T-helper 9 cell (primary cell): ENCODE results near the gene C22orf23.
"Not testable (repeated sequence)": the region's sequence is repeated elsewhere in the genome, so short reads cannot be mapped to it uniquely, and the experiment has no call there.

Source experiments
- DNase-seq: peaks from one replicate; pipeline ENCODE4 v3.0.0-alpha.2; 2020

Gene C22orf23

DNA sequence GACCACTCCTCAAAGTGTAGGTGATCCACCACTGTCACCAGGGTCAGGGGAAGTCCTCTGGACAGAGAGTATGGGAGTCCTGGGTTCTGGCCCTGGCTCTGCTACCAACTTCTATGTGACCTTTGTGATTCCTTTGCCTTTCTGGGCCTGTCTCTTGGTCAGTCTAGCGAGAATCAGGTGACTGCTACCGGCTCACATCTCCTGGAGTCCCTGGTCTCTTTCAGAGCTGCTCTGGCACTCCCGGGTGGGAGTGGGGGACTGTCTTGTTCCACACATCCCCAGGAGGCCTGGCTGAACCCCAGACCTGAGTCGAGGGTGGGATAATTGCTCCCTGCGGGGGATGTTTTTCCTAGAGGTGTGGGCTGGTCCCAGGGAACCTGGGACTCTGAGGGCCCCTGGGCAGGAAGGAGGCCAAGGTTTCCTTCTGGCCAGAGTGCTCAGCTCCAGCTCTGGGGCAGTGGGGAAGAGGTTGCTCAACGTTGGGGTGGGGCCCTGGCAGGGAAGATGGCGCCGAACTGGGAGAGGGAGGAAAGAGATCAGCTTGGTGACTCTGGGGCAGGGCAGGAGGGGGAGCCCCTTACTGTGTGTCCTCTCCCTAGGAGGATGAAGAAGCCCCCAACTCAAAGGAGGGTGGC lies 28.9 kb upstream of the C22orf23 start:
- no peak for DNase-seq

DNA sequence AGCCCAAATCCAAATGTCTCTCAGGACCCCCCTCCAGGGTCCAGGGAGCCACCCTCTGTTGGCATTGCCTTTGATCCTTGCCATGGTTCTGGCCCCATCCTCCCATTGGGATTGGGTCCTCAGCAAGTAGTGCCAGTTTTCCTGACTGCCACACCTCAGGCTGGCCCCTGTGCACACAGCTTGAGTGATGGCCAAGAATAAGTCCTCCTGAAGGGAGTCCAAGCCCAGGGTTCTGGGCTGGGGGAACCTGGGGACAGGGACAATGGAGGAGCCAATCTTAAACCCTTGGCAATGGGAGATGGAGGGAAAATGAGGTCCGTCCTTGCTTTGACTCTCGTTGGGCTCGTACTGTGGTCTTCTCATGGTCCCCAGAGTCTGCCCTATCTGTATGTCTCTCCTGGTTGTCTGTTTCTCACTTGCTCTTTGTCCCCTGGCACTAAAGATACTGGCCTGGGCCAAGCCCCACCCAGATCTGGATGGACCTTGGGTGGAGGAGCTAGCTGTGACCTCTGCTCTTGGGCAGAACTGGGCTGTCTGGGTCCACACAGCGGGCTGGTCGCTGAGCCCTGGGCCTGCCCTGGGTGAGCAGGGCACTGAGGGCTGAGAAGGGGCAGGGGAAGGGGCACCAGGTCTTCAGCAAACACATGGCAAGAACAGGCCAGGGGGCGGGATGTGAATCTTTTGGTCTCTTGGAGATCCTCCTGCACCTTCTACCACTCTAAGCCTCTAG lies 28.0 kb upstream of the C22orf23 start:
- no peak for DNase-seq

DNA sequence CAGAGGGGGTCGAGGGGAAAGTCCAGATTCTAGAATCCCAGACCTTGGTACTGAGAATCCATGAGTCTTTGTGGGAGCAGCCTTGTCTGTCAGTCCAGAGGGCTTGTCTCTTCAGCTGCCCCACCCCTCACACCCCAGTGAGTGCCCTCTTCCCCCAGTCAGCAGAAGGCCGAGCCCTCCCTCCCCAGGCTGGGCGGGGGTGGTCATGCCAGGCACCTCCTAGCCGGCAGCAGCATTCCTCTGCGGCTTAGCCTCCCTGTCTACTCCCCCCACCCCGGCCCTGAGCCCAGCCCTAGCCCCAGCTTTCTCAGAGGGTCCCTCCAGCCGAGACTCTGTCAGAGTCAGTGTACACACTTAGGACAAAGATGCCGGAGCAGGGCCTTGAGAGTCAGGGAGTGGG lies 26.4 kb upstream of the C22orf23 start:
- no peak for DNase-seq

DNA sequence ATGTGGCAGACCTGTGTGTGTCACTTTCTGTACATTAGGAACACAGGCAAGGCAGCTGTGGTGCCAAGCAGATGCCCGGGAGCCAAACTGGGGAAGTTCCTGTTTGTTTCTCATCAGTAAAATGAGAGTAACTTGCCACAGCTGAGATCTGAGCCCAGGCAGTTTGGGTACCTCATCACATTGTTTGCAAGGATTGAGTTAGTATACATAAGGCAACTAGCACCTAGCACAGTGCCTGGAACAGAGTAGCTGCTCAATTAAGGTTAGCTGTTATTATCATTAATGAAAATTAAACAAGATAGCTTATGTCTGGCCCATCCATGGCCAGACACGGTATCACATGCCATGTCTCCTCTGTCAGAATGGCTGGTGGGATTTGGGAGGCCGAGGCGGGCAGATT lies 23.1 kb upstream of the C22orf23 start:
- DNase-seq = no peak

DNA sequence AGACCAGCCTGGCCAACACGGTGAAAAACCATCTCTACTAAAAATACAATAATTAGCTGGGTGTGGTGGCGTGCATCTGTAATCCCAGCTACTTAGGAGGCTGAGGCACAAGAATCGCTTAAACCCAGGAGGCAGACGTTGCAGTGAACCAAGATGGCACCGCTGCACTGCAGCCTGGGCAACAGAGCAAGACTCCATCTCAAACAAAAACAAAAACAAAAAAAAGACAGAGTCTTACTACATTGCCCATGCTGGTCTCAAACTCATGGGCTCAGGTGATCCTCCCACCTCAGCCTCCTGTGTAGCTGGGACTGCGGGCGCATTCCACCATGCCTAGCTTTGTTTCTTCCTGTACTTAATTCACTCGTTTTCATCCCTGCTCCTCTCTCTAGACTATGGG lies 22.6 kb upstream of the C22orf23 start:
- DNase-seq = not testable (repeated sequence)

DNA sequence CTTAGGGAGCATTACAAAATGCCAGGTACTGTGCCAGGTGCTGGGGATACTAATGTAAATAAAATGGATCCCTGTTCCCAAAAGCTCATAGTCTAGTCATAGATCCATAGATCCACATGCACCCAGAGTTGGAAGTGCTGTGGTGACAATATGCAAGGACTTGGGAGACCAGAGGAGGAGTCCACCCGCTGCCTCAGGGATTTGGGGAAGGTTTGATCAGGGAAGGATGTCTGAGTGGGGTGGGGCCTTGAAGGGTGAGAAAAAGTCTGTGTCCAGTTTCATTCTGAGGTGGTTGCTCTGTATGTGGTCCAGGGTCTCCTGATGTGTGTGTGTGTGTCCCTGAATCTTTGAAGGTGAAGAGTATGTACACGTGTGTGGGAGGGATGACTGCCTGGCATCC lies 21.8 kb upstream of the C22orf23 start:
- no peak for DNase-seq

DNA sequence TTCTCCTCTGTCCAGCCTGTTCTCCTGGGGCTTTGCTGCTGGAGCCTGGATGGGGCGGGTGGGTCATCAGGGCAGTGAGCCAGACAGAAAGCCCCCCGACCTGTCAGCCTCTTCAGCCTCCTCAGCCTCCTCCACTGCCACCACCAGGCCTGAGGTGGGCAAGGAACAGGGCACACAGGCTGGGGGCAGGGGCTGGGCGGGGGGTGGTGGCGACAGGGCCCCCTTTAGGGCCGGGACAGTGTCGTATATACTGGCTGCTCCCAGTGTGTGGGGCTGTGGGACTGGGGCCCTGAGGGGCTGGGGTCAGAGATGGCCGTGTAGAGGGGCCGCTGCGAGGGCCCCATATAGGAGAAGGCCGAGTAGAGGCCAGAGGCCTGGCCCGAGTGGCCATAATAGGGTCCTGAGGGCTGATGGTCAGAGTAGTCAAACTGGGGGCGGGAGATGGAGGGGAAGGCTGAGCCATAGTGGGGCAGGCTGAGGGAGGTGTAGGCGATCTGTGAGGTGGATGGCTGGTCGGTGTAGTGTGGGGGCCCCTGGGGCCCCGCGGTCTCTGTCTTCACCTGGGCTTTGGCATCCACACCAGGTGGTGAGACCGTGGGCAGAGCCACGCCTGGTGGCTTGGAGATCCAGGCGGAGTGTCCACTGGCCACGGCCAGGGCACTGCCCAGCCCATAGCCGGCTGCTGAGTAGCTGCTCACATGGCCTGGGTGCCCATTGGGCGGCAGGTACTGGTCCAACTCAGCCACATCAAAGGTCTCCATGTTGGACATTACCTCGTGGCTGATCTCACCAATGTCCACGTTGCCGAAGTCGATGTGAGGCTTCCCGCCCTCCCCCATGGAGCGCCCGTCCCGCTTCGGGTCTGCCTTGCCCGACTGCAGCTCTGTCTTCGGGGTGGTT lies 20.1 kb upstream of the C22orf23 start:
- no peak for DNase-seq

DNA sequence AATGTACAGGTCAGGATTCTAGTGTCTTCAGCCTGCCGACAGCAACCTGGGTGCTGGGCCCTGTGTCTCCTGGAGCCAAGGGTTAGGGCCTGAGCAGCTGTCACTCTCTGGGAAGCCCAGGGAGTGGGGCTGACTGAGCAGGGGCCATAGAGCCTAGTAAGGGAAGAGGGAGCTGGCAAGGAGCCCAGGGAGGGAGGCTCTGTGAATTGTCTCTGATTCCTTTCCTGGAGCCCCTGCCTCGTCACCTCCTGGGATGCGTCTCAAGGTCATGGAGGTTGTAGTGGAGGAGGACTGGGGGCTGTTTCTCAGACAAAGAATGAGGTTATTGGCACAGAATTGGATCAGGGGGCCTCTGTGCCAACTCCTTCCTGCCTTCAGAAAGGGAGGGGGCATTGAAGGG lies 19.1 kb upstream of the C22orf23 start:
- DNase-seq = no peak

DNA sequence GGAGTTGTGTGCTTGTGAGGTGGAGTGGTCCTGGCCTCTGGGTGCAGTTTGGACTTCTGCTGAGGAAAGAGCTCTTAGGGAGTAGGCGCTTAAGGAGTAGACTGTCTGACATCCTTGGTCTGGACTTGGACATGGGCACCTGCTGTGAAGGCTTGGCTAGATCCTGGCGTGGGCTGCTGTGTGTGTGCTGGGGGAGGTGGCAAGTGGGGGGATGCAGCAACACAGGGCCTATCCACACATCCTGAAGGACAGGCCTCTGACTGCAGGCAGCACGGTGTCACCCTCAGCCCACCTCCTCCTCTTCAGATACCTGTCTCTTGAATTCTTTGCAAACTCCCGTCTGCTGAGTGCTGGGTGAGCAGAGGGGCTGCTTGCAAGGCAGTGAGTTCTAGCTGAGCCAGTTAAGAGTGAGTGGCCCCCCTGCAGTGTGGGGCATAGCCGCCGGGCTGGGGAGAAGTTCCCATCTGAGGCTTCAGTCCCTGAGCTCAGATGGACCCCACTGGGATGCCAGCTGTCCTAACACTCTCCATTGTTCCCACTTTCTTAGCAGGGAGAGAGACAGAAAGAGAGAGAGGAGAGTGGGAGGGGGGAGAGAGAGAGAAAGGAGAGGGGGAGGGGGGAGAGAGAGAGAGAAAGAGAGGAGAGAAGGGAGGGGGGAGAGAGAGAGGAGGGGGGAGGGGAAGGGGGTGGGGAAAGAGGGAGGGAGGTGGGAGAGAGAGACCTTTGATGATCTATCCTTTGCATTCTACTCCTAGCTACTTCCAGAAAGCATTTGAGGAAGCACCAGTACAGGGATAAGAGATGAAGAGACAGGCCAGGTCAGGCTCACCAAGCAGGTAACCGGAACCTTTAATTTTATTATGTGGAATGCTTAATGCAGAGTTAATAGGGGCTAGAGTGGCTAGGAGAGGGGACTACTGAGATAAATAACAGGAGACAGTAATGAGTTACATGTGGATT lies 18.4 kb upstream of the C22orf23 start:
- DNase-seq = no peak

DNA sequence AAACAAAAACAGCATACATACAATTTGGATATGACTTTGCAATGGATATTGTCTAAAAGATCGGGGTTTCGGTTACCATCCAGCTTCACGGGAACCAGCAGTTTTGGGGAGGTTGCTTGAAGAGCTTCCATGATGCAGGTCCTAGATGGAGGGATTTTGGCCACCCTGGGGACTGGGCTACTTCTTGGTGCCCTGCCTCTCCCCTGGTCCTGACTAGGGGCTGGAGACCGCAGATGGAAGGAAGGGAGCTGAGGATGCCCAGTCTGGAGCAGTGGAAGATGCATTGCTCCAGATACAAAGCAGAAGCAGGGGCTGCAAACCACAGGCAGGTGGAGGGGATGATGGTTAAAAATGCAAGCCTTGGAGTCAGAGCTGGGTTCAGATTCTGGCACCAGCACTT lies 17.5 kb upstream of the C22orf23 start:
- no peak for DNase-seq

DNA sequence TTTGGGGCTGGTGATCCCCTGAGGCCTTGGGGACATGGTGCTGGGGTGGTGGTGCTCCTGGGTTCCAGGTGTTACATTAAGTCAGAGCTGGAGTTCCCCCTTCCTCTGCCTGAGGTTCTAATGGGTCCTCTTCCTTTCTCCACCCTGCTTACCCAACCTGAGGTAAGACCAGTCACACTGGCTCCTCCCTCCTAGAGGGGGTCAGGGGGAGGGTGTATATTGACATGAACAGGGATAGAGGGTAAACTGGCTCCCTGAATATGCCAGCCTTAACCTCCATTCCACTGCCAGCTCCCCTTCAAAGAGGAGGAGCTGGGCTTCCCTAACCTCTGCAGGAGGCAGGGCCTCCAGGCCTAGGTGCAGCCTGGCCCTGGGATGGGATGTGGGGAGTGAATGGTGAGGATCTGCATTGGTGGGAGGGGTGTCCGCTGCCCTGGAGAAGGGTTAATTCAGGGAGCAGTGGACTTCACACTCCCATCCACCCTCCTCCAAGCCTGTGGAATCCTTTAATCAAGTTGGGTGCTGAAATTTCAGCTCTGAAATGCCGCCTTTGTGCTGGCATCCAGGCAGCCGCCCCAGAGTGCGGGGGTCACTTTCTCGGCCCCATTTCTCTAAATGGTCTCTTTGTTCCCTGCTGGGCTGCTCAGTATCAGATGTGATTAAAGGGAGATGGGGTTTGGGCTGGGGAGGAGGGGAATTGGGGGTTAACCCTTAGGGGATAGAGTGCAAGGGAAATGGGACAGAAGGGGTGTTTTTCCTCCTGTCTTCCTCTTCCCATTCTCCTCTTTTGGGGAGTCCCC lies 15.3 kb upstream of the C22orf23 start:
- DNase-seq = no peak

DNA sequence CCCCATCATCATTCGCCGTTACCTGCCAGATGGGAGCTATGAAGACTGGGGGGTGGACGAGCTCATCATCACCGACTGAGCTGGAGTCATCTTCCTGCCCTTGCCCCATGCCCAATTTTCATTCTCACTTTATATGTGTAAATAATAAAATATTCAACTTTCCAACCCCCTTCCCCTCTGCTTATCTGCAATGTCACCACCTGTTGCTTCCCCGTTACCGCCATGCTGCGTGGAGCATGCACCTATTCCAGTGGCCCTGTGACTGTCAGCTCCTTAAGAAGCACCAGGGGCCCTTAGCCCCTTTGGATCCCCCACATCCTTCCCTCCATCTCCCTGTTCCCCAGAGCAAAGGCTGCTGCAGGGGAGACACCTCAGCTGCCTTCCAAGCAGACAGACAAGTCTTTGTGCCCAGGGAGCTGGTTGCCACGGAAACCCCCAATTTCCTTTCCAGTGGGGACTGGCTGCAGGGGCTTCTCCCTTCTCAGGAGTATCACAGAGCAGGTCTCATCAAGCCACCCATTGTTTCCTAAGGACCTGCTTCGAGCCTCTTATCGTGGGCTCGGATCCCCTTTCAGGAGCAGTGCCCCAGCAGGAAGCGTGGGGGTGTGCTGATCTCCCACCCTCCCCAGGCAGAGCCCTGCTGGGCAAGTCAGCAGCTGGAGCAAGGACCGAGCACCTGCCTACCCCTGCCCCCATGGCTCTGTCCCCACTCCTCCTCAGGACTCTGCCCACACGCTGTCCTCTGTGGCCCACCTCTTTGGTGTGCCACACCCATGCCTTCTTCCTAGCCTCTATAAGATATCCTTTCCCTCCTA lies 14.4 kb upstream of the C22orf23 start:
- no peak for DNase-seq

DNA sequence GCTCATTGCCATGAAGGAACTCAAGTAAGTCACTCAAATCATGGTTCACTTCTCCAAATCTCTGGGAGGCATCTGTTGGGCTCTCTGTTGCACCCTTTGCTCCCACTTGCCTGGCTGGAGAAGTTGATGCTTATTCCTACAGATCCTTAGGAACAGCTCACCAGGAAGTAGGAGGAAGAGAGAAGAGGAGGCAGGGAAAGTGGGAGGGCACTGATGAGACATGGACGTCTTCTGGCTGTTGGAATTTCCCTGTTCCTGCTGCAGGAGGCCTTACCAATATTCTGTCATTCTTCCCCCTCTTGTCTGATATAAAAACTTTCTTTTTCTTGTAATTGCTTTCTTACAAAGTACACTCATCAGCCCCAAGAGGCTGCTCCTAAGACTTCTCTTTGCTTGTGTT lies 13.7 kb upstream of the C22orf23 start:
- DNase-seq = no peak

DNA sequence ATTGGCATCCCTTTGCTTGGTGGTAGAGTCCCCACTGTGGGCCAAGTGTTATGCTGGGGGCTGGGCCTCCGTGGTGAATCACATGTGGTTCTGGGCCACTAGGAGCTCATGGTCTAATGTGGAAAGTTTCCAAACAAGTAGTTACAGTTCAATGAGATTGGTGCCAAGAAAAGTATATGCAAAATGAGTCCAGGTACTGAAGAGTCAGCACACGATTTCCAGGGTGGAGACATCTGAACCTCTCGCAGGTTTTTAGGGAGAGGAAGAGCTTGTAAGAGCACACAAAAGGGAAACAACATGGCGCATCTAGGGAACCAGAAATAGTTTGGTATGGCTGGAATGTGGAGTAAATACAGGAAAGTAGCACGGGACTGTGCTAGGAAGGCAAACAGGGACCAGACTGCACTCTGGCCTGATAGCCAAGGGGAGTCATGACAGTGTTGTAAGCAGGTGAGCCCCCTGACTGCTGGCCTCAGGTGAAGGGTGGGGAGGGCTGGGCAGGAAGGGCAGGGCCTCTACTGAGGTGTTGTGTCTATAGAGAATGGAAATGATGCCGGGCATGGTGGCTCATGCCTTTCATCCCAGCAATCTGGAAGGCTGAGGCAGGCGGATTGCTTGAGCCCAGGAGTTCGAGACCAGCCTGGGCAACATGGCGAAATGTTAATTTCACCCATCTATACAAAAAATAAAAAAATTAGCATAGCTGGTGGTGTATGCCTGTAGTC lies 12.7 kb upstream of the C22orf23 start:
- no peak for DNase-seq

DNA sequence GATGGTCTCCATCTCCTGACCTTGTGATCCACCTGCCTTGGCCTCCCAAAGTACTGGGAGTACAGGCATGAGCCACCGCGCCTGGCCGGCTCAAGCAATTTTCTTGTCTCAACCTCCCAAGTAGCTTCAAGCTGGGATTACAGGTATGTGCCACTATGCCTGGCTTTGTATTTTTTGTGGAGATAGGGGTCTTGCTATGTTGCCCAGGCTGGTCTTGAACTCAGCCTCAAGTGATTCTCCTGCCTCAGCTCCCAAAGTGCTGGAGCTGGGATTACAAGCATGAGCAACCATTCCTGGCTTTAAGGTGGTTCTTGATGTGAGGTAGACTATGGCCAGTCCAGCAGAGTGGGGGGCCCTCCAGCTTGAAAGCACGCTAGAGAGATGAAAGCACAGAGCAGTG lies 7.7 kb upstream of the C22orf23 start:
- DNase-seq = no peak

DNA sequence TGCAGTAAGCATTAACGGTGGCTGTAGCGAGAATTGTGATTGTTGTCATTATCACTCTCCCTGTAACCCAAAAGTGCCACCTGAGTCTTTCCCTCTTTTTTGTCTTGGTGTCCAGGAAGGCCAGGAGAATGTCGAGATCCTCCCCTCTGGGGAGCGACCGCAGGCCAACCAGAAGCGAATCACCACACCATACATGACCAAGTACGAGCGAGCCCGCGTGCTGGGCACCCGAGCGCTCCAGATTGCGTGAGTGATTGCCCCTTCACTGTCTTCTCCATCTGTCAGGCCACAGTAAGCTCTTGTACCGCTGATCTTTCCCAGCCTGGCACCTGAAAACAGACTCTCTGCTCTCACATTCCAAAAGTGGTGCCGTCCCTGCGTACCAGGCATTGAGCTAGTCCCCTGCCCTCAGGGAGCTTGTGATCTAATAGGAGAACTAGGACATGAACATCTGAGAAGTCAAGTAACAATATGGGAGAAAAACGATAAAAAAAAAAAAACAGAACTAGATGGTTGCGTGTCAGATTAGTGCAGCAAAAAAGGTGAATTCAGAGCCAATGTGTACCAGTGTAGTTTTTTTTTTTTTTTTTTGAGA lies 5.9 kb upstream of the C22orf23 start:
- DNase-seq = no peak

DNA sequence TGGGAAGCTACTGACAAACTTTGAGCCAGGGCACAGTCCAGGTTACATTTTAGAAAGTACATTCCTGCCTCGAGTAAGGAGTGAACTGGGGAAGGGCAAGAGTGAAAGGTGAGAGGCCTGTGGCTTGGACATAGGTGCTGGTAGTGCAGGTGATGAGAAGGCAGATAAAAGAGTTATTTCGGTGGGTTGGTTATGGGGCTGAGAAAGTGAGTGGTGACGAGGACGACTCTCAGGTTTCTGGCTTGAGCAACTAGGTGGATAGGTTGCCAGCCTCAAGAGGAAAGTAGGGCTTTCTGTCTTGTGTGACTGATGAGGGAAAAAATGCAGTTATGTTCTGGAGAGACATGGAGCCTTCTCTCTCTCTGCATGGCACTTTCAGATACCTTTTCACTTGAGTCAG lies 3.8 kb upstream of the C22orf23 start:
- no peak for DNase-seq

DNA sequence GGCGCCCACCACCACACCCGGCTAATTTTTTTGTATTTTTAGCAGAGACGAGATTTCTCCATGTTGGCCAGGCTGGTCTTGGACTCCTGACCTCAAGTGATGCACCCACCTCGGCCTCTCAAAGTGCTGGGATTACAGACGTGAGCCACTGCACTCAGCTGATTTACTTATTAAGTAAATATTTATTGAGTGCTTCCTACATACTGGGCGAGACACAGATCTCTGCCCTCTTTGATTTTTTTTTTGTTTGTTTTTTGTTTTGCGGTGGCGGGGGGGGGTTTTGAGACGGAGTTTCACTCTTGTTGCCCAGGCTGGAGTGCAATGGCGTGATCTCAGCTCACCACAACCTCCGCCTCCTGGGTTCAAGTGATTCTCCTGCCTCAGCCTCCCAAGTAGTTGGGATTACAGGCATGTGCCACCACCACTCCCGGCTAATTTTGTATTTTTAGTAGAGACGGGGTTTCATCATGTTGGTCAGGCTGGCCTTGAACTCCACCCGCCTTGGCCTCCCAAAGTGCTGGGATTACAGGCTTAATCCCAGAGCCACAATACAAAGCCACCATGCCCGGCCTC lies 2.5 kb upstream of the C22orf23 start:
- DNase-seq = not testable (repeated sequence)

DNA sequence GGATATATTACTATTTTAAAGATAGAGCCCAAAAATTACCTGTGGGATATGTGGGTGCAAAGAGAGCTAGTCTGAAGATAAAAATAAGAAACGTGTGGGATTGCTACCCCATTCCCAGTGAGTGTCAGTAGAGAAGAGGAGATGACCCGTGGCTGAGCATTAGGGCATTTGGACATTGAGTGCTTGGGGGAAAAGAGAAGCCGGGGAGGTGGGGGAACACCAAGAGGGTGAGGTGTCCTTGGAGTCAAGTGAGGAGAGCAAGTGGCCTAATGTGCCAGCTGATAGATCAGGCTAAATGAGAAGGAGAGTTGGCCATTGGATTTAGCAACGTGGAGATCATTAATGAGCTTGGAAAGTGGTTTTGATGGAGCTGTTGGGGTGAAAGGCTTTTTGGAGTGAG lies 1.3 kb upstream of the C22orf23 start:
- no peak for DNase-seq
